Small intestine (tissue), 7 donors: ENCODE measurements around the gene OTUD5. TPM values are rescaled to one million over a fixed set of nuclear protein-coding genes. Genes with fewer than 3 reads are reported as not detected.
A peak's percentile ranks its signal among the peaks of the same experiment; 100 is the strongest.

ENCODE experiments used
- DNase-seq, 2 donors: peaks; one replicate each; pipeline versions ENCODE4 v3.0.0 to v3.0.0-alpha.2; 2013
- FAIRE-seq: peaks from 2 replicates; lab custom pipeline; 2012; peaks lifted over from hg19 to GRCh38; lab: Jason Lieb, UNC
- H3K27ac ChIP-seq, 3 donors: one replicate each; pipeline ENCODE4 v1.5.1; 2013; ENCODE audit warnings: low read length in 2 of 3, mild to moderate bottlenecking in 2 of 3, control low read depth in 1 of 3, inconsistent platforms in 1 of 3, low read depth in 1 of 3, moderate library complexity in 1 of 3
- H3K27me3 ChIP-seq, 3 donors: one replicate each; pipeline ENCODE4 v1.6.1; 2013; ENCODE audit warnings: low read length in 3 of 3, inconsistent platforms in 1 of 3; ENCODE audit not compliant: control insufficient read depth in 3 of 3, insufficient read depth in 3 of 3
- H3K36me3 ChIP-seq, 3 donors: one replicate each; pipeline ENCODE4 v1.6.1; 2013; ENCODE audit warnings: low read length in 3 of 3, inconsistent platforms in 1 of 3, low read depth in 1 of 3, mild to moderate bottlenecking in 1 of 3, moderate library complexity in 1 of 3; ENCODE audit not compliant: control insufficient read depth in 3 of 3, insufficient read depth in 2 of 3
- H3K4me1 ChIP-seq, 3 donors: one replicate each; pipeline ENCODE4 v1.6.1; 2013; ENCODE audit warnings: low read length in 2 of 3, inconsistent platforms in 1 of 3, low read depth in 1 of 3, mild to moderate bottlenecking in 1 of 3, moderate library complexity in 1 of 3; ENCODE audit not compliant: control insufficient read depth in 3 of 3, insufficient read depth in 2 of 3
- H3K4me3 ChIP-seq, 3 donors: one replicate each; pipeline ENCODE4 v1.5.1; 2013; ENCODE audit warnings: low read length in 3 of 3, control low read depth in 1 of 3, inconsistent platforms in 1 of 3, low read depth in 1 of 3, mild to moderate bottlenecking in 1 of 3, moderate library complexity in 1 of 3
- H3K9me3 ChIP-seq, 2 donors: one replicate each; pipeline ENCODE4 v1.6.1; 2013; ENCODE audit warnings: low read depth in 1 of 2, low read length in 1 of 2; ENCODE audit not compliant: control insufficient read depth in 2 of 2, insufficient read depth in 1 of 2
- WGBS, 3 donors: extraction: QIAGEN DNeasy Blood & Tissue Kit; methylation state at CpG; one replicate each; pipeline ENCODE4 v1.1.7; 2013; 5-methylcytosine and 5-hydroxymethylcytosine counted together
- polyA plus RNA-seq, 4 donors: library from polyadenylated mRNA; stranded (reverse) in 3 of 4; unstranded in 1 of 4; fragments of 200-250 nt in 3 of 4; fragments of 120-200 nt in 1 of 4; gene quantifications; one replicate each; pipeline versions ENCODE4 v1.2.1 to v1.2.3, GENCODE V29; 2013
- donor health status: healthy with polysubstance abuse.
- donor health status: control.
- donor health status: control.
- donor health status: Bipolar disorder and iron deficiency.
- donor health status: healthy.

OTUD5 gene
- polyA plus RNA-seq, 4 donors, result 28.3 to 57.5 (median 42.3) TPM

DNA sequence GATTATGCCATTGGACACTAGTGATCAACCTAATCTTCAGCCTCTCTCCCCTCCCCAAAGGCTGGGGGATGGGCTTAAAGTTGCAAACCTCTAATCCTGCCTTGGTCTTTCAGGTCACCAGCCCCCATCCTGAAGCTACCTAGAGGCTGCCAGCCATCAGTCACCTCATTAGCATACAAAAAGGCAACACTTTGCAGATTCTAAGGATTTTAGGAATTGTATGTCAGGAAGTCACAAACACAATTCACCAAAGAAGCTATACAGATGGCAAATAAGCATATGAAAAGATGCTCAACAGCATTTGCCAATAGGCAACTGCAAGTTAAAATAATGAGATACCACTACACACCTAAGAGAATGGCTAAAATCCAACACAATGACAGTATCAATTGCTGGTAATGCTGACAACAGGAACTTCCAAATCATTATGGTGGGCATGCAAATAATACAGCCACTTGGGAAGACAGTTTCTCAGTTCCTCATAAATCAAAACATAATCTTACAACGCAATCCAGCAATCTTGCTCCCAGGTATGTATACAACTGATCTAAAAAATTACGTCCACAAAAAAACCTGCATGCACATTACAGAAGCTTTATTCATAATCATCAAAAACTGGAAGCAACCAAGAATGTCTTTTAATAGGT, 29.5 kb downstream of the OTUD5 start:
- Histone ChIP-seq H3K4me1 (peaks cover 0 to 2% (median 0%) of the 10 kb centered on the region in 3 donors), H3K36me3 (peaks cover 3 to 51% (median 7%) of the 10 kb centered on the region in 3 donors), H3K27ac (no peak overlapping the region), H3K4me3 (no peak overlapping the region), H3K9me3 (no peaks in the 10 kb centered on the region), H3K27me3 (no peaks in the 10 kb centered on the region)
- DNase-seq (no peak), FAIRE-seq (no peak)
- 33 to 52% (median 39%) methylated on average over 2 of the region's 2 CpGs for WGBS, 3 donors

DNA sequence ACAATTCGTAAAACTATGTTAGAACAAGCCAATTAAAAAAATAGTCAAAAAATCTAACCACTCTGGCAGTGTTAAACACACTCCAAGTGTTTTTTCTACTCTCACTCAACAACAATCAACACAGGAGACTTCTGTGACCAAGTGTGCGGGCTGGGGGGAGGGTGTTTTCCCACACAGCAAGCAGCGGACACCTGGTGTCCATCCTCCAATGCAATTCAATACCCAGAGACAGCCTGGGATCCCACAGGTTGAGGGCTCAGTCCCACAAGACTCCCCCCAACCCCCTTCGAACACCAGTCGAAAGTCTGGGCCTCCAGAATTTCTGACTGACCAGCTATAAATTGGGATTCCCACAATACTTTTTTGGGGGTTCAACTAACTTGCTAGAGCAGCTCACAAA, 30.3 kb downstream of the OTUD5 start:
- FAIRE-seq, result no peak
- no peaks in the 10 kb centered on the region for H3K9me3 ChIP-seq
- DNase-seq, result no peak
- H3K27ac ChIP-seq, result no peak overlapping the region
- WGBS, 3 donors, result 73 to 89% (median 85%) methylated on average over 5 of the region's 5 CpGs
- no peaks in the 10 kb centered on the region for H3K27me3 ChIP-seq
- peaks cover 7 to 51% (median 7%) of the 10 kb centered on the region in 3 donors for H3K36me3 ChIP-seq
- H3K4me1 ChIP-seq, result peaks cover 0 to 2% (median 0%) of the 10 kb centered on the region in 3 donors
- H3K4me3 ChIP-seq, result no peak overlapping the region

DNA sequence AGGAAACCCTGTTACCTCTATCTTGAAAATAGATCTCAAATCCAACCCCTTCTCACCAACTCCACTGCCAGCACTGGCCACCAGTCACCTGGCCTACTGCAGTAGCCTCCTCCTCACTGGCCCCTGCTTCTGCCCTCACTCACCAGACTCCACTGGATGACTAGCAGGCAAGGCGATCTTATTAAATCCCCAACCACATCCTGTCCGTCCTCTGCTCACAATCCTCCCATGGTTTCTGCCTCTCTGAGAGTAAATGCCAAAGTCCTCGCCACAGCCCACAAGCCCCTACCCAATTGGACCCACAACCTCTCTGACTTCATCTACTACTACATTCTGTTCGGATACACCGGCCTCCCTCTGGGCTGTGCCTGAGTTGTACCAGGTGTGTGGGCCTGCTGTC, 33.1 kb downstream of the OTUD5 start:
- 75 to 98% (median 84%) methylated on average over 5 of the region's 5 CpGs for WGBS, 3 donors
- Histone ChIP-seq H3K27me3 (no peaks in the 10 kb centered on the region), H3K36me3 (peaks cover 7 to 58% (median 7%) of the 10 kb centered on the region in 3 donors), H3K9me3 (no peaks in the 10 kb centered on the region), H3K4me3 (no peak overlapping the region), H3K27ac (no peak overlapping the region), H3K4me1 (peaks cover 0 to 8% (median 2%) of the 10 kb centered on the region in 3 donors)
- DNase-seq (no peak), FAIRE-seq (no peak)

DNA sequence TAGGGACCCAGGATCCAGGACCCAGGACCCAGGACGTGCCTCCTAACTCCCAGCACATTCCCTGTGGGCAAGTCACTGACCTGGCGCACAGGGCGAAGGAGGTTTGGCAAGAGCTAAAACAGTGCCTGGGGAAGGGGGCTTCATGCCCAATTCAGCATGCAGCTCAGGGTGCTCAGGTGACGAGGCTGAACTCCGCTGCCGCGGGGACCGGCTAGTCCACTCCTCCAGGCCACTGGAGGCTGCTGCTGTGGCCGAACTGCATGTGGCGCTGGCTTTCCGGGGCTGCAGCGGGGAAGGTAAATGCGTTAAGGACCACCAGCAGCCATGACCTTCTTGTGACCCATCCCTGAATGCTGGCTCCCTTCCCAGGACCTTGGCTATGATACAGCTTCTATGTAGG, 33.6 kb downstream of the OTUD5 start:
- H3K27ac ChIP-seq, result no peak overlapping the region
- DNase-seq, result no peak
- H3K4me3 ChIP-seq, result no peak overlapping the region
- H3K4me1 ChIP-seq, result peaks cover 0 to 8% (median 2%) of the 10 kb centered on the region in 3 donors
- no peak for FAIRE-seq
- 93 to 96% (median 94%) methylated on average over 12 to 13 of the region's 13 CpGs for WGBS, 3 donors
- H3K36me3 ChIP-seq, result peaks cover 7 to 58% (median 7%) of the 10 kb centered on the region in 3 donors
- H3K27me3 ChIP-seq, result no peaks in the 10 kb centered on the region
- H3K9me3 ChIP-seq, result no peaks in the 10 kb centered on the region

DNA sequence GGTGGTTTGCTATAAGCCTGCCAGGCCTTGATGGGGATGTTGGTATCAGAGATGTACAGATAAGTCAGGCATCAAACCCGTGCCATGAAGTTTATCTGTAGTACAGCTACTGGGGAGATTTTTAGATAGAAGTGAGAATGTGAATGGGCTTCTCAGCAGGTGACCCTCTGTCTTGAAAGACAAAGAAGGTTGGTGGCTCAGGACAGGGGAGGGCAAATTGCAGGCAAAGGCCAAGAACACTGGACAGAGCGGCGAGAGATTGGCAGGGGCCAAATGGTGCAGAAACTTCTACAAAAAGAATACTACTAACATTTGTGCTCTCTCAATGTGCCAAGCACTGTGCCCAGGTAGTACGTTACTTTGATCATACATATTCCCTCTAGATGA, 36.7 kb downstream of the OTUD5 start:
- Histone ChIP-seq H3K27ac (peak overlapping the region in 1 of 3 donors; percentile 93), H3K36me3 (peaks cover 4 to 46% (median 4%) of the 10 kb centered on the region in 3 donors), H3K4me3 (no peak overlapping the region), H3K9me3 (no peaks in the 10 kb centered on the region), H3K27me3 (no peaks in the 10 kb centered on the region), H3K4me1 (peaks cover 0 to 12% (median 0%) of the 10 kb centered on the region in 3 donors)
- no peak for DNase-seq
- FAIRE-seq, result no peak
- WGBS, 3 donors, result 78 to 81% (median 81%) methylated on average over 4 of the region's 4 CpGs

DNA sequence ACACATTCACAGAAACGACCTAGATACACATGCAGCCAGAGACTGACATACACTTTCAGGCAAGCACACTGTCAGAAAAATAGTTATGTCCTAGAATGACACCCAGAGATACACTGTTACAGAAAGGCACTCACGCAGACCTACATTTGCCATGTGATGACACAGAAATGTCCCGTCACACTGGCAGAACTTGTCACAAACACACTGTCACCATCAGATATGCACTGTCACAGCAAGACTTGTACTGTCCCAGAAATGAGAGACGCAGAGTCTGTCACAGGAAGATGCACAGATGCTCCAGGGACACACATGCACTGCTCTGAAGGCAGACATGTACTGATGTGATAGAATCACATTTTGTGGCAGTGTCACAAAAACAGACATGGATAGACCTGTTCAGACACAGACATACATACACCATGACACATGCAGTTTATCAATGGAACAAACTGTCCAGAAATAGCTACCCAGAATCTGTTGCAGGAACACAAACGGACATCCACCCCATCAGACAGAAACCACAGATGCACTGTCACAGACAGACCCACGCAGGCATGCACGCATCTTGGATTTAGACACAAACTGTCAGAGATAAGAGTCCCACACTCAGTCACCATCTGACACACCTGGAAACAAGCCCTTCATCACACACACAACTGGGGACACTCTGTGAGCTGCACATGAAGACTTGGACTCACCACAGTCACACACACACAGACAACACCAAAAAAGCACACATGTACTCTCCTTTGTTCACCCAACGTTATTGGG, 37.3 kb downstream of the OTUD5 start:
- 35 to 43% (median 40%) methylated on average over 8 of the region's 8 CpGs for WGBS, 3 donors
- FAIRE-seq (no peak), DNase-seq (no peak)
- Histone ChIP-seq H3K27ac (peak overlapping the region in 2 of 3 donors; percentile 62 to 93), H3K4me1 (peaks cover 0 to 12% (median 0%) of the 10 kb centered on the region in 3 donors), H3K4me3 (no peak overlapping the region), H3K36me3 (peaks cover 4 to 46% (median 4%) of the 10 kb centered on the region in 3 donors), H3K9me3 (no peaks in the 10 kb centered on the region), H3K27me3 (no peaks in the 10 kb centered on the region)

DNA sequence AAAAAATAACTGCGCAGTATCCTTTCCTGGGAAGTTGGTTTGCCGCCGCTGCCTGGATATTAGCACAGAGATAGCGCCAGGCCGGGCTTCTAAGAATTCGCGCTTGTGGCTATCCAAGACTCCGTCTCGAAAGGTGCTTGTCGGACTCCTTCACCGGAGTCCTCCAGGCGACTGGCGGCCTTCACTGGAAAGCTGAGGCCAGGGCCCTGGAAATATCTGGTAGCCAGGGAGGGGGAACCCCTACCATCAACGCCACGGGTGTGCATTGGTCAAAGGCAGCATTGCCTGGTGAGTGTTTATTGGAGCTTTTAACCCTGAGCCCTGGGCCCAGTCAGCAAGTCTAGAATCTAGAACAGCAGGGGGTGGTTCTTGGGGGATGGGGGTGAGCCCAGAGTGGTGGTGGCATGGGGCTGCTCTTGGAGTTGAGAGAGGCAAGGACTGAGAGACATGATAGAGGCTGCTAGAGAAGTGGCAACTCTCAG, 38.0 kb downstream of the OTUD5 start:
- Histone ChIP-seq H3K4me3 (peak overlapping the region; percentile 33 to 78 (median 34)), H3K36me3 (peaks cover 4 to 45% (median 5%) of the 10 kb centered on the region in 3 donors), H3K27me3 (no peaks in the 10 kb centered on the region), H3K9me3 (no peaks in the 10 kb centered on the region), H3K4me1 (peaks cover 0 to 12% (median 0%) of the 10 kb centered on the region in 3 donors), H3K27ac (peak overlapping the region; percentile 27 to 93 (median 62))
- 1 to 42% (median 11%) methylated on average over 15 of the region's 15 CpGs for WGBS, 3 donors
- FAIRE-seq (no peak), DNase-seq (no peak)

DNA sequence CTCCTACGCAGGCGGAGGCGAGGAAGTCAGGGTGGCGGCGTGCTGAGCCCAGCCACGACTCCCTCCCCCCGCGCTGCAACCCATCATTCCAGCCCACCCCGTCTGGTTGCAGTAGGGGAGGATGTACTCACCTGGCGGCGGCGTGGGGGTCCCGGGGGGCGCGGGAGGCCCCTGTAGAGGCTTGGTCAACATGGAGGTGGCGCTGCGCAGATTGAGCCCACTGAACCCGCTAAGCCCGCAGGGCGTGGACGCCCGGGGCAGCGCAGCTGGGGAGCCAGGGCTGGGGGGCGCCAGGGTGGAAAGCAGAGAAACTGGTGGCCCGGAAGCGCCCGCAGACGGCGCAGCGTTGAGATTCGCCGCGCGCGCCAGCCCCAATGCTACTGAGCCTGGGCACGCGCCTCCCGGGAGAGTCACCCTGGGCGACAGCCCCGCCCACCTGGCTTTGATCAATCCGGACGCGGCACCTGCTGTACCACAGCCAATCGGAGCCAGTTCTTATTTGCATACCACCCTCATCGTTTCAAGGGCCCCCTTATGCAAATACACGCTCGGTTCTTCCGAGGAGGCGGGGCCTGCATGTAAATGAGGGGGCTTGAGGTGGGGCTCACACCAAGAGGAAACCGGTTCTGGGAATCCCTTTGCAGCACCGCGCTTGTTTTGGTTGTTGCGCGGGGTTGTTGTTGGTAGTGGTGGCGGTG, 38.6 kb downstream of the OTUD5 start, which contains the start of gene PIM2:
TSS of gene PIM2 (minus strand) at position 382 of the 698 bp plus-strand sequence. CDS start at position 192, 190 bp downstream.
- Histone ChIP-seq H3K9me3 (no peaks in the 10 kb centered on the region), H3K27me3 (no peaks in the 10 kb centered on the region), H3K36me3 (peaks cover 4 to 45% (median 8%) of the 10 kb centered on the region in 3 donors), H3K4me1 (peaks cover 0 to 12% (median 0%) of the 10 kb centered on the region in 3 donors), H3K4me3 (peak within 1 kb of the TSS; percentile 56 to 79 (median 78)), H3K27ac (peak within 1 kb of the TSS; percentile 27 to 93 (median 82))
- FAIRE-seq (peak; percentile 90), DNase-seq (peak; percentile 91 to 92)
- WGBS, 3 donors, result 1 to 44% (median 8%) methylated on average over 20 to 55 of the region's 55 CpGs
